ENCODE measurements around the gene TGM2.

The TGM2 gene

GRCh38 chr20:38173237-38174156, 8.4 kb upstream of the TGM2 start:
- DNase-seq, result no peak

GRCh38 chr20:38172408-38172807, 7.3 kb upstream of the TGM2 start:
- no peak for DNase-seq

GRCh38 chr20:38171675-38172043, 6.6 kb upstream of the TGM2 start:
- no peak for DNase-seq

- DNase-seq, result no peak
Observed at GRCh38 chr20:38170826-38171674, 6.0 kb upstream of the TGM2 start.

- DNase-seq, result no peak
Observed at GRCh38 chr20:38170219-38170825, 5.3 kb upstream of the TGM2 start.

DNA sequence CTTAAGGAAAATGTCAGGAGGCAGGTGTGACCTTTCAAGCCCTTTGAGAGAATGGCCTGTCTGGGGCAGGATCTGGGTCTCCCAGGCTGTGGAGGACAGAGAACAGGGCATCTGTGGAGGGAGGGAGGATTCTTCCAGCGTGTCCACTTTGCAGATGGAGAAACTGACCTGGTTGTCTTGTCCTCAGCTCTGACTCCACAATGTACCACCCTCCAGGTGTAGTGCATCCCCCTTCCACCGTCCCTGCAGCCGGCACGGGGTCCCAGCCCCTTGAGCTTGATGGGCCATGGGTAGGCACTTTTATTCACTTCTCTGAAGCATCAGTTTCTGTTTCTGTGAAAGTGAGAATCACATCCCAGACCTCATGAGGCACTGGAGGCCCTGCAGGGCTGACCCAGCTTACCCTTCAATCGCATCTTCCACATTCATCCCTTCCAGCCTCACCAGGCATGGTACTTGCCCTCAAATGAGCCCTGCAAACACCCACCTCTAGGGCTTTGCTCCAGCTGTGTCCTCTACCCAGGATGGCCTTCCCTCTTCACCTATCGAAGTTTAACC, 4.6 kb upstream of the TGM2 start:
- no peak for DNase-seq

DNA sequence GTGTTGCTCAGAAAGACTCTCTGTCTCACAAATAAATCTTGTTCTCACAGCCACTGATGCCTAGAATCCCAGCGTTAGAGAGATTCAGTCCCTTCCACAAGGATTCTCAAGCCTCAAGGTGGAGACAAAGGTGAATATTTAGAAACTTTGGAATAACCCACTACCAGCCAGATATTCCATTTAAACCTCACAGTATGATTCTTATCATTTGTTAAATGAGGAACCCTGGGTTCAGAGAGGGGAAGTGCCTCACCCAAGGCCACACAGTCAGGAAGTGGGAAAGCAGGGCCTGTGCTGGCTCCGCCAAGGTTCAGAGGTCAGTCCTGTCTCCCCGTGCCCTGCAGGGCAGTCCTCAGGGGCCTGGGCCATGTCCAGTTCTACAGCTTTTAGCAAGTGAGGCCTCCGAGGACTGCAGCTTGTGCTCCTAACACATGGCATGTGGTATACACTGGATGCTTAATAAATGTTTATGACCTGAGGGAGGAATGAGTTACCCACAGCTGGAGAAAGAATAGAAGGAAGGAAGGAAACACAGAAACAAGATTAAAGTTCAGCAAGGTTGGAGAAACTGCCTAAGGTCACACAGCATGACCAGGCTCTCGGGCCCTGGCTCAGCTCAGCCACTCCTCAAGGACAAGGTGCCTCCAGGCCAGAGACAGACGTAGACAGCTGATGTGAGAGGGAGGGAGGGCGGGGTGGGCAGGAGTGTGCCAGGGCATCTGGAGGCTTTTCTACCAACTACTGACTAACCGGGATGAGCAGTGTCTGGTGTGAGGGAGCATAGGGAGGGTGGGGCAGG, 3.9 kb upstream of the TGM2 start:
- no peak for DNase-seq

DNA sequence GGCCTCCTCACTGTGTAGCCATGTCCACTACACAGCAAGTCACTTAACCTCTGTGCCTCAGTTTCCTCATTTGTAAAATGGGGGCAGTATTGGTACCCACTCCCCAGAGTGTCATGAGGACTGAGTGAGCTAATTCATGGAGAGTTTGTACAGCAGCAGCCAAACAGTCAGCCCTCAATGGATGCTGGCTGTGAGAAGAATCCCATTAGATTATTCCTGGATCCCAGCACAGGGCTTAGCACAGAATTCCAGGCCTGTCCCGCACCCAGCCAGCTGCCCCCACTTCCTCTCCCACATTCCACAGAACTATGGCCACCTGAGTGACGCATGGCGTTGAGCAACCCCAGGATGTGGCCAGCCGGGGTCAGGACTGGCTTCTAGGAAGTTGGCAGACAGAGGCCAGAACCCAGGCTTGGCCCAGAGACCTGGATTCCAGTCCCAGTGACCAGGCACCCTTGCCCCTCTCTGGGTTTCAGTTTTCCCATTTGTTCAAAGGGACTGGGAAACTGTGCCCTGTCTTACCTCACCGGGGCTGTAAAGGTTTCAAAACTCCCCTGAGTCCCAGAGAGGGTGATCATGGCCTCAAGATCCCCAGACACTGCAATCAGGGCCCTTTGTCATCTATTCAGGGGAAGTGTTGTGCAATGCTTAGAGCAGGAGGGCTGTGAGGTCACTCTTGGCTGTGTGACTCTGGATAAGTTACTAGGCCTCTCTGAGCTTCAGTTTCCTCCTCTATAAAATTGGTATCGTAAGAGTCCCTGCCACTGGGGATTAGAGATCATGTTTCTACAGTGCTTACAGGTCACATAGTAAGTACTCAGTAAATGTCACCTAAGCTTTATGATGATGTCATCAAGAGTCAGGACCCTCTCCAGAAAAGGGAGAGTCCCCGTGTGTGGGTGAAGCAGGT, 3.0 kb upstream of the TGM2 start:
- DNase-seq, result peak; percentile 44

DNA sequence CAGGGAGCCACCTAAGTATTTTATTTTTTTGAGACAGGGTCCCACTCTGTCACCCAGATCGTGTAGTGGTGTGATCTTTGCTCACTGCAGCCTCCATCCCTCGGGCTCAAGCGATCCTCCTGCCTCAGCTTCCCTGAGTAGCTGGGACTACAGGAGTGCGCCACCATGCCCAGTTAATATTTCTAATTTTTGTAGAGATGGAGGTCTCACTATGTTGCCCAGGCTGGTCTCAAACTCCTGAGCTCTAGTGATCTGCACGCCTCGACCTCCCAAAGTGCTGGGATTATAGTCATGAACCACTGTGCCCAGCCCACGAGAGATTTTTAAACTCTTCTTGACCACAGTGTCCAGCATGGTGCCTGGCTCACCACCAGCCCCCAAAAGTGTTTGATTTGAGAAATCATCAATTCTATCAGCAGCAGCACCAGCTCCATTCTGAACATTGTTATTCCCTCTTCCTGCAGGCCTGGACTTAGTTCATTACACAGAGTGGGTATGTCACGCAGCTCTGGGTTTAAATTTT, 2.3 kb upstream of the TGM2 start:
- DNase-seq, result no peak

DNA sequence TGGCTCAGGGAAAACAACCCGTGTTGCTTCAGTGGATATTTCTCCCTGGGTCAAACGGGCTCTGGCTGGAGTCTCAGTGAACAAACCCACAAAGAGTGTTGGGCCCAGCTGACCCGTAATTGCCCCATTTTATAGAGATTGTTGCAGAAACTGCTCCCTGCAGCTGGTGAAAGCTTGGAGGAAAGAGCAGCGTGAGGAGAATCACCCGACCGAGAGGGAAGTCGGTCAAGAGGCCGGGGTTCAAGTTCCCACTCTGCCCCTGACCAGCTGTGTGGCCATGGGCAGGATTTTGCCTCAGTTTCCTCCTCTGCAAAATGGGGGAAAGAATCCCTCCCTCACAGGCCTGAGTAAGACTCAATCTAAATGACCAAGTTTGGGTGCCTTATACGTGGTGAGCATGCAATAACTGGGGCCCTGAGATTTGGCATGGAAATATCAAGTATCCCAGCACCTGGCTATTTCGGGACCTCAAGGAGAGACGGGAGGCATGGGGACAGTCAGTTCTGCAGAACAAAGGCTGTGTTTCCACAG, 1.7 kb upstream of the TGM2 start:
- DNase-seq, result no peak

DNA sequence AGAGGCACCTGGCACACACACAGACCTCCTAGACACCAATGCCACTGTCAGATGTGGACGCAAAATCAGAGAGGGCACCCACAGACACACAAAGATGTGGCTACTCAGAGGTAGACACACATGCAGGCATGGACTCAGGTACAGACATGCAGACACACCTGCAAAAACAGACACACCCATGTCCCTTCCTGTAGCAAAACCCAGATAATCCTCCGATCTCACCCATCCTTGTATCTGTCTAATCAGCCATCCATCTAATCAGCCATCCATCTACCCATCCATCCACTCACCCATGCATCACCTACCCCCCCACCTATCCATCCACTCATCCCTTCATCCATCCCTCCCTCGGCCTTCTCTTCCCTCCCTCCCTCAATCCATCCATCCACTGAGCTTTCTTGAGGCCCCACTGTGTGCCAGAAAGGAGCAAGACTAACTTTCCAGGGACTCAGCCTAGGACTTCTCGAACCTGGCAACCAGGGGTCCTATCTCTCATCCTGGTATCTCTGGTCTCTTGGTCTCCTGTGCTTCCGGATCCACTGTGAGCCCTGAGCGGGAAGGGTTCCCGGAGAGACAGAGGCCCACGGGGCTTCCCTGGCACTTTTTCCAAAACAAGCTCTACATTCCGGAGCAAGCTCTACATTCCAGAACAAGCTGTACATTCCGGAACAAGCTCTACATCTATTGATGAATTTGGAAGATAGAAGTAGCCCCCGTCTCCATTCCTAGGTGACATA, 1.1 kb upstream of the TGM2 start:
- no peak for DNase-seq

DNA sequence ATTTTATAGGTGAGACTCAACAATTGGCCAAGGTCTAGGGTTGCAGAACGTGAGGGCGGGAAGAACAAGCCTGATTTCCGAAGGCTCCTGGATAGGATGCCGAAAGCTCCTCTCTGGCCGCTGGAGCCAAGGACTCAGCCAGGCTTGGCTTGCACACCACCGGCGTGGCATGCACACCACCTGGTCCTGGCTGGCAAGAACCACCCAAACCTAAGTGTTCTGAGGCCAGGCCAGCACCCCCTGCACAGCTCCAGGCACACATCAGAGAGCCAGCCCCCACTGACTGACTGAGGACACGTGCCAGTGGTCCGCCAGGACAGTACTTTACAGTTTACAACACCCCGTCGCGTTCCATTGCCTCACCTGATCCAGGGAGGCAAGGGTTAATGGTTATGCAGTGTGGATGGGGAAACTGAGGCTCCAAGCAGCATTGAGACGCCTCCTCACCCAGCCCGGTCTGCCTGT, 414 bp downstream of the TGM2 start:
- DNase-seq, result no peak

DNA sequence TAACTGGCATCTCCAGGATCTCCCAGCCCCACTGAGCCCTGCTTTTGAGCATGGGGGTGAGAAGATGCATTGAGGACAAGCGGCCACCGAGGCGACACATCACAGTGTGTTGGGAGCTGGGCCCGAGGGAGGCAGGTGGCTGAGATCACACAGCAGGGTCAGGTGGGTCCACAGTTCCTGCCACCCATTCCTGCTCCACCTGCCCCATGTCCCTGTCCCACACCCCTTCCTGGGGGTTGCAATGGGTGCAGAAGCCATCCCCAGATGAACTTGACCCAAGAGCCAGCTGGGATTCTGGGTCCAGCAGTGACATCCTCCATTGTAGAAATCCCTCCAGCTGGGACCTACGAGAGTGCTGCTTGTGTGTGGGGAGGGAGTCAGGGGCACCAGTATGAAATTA, 1.0 kb downstream of the TGM2 start:
- no peak for DNase-seq

DNA sequence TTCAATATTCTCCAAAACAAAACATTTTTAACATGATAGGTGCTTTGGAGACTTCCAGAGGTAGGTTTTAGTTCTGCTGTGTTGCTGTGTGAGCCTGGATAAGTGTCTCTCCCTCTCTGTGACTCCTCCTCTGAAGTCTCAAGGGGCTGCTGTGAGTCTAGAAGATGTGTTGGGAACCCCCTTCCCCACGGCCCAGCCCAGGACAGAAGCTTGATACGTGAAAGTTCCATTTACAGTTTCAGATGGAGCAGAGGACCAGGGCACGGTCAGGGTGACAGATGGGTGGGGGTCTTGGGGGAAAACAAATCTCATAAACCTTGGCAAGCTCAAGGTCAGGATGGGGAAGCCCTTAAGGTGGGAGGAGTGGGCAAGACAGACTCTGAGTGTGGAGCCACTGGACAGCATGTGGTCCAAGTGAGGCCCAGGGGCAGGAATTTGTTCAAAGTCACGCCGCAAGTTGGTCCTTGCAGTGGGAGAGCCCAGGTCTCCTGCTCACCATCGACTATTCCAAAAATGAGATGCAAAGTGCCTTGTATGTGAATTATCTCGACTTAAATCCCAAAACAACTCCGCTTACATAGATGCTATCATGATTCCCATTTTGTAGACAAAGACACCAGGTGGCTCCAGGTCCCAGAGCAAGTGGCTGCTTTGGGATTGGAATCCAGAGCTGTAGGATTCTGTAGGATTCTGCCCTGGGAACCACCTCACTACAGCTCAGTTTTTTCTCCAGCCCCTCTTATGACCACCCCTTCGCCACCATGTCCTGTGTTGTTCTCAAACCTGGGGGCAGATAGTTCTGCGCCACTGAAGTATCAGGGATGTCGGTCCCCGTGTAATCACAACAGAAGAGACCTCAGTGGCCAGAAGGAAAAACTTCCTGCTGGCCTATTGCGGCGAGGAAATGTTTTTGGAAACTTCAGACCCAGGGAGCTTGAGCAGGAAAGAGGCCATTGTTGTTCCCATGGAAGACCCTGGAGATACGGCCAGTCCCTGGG, 1.9 kb downstream of the TGM2 start:
- no peak for DNase-seq

DNA sequence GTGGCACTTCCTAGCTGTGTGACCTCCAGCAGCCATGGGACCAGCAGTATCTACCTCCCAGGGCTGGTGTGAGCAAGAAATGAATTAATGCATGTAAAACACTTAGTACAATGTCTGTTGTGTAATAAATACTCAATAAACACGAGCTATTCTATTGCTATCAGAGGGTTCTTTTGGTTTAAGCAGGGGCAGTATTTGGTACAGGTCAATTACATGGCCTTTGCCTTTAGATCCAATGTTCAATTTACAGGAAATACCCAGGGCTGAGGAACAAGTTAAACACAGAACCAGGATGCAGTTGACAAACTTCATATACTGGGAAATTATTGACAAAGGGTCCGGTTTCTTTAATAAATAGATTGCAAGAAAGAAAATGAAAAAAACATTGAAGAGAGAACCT, 2.9 kb downstream of the TGM2 start:
- no peak for DNase-seq

DNA sequence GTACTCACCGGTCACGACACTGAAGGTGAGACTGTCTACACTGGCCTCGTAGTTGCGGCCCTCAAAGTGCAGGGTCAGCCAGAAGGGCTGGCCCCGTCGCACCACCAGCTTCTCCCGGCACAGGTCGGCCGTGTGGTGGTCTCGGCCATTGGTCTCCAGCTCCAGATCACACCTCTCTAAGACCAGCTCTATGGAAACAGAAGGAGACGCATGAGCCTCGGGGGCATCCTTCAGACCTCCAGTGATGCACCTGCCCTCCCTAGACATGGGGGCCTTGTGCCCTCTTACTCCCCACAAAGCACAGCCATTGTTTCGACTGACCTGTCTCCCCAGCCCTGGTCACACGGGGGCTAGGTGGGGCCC, 3.7 kb downstream of the TGM2 start:
- no peak for DNase-seq

- peak; percentile 96 for DNase-seq
Observed at GRCh38 chr20:38159957-38160756, 4.9 kb downstream of the TGM2 start.

DNA sequence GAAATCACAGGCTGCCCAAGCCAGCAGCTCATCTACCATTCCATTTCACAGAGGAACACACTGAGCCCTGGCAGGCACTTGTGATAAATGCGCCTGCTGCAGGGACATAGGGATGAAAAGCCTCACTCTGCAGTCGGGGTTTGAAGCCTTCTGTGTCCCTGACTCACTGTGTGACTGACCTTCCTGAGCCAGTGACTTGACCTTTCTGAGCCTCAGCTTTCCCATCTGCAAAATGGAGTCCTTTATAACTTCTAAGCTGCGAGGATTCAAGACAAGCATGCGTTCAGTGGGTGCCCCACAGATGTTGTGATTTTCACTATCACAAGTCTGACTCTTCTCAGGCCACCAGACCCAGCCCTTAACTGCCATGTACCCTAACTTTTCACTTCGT, 5.5 kb downstream of the TGM2 start:
- peak; percentile 77 for DNase-seq

Measured in hematopoietic multipotent progenitor cell treated with erythropoietin and hydrocortisone succinate and interleukin-3 and kit ligand, for 6 days (in vitro differentiated cells).